ENCODE results near the gene SOS1. TPM values are rescaled to one million over a fixed set of nuclear protein-coding genes. Genes with fewer than 3 reads are reported as not detected.
A peak's percentile ranks its signal among the peaks of the same experiment; 100 is the strongest.
"Not testable (repeated sequence)": the region's sequence is repeated elsewhere in the genome, so short reads cannot be mapped to it uniquely, and the experiment has no call there.

SOS1 gene
- polyA plus RNA-seq (2013, experiment 1 of 2; ENCODE audit: insufficient read length) = 20.9 TPM
- polyA plus RNA-seq (2013, experiment 2 of 2; ENCODE audit: insufficient read length) = 23.1 TPM

- peak; percentile 94 for DNase-seq
Observed at GRCh38 chr2:39120771-39121522, at the start of gene SOS1. Gene SOS1, minus strand, starts transcription at chr2:39121051. Its CDS starts 629 bp downstream, at chr2:39120422.

- DNase-seq = no peak
Observed at GRCh38 chr2:39164089-39164488, 43.2 kb upstream of the SOS1 start.

- no peak for DNase-seq
Observed at GRCh38 chr2:39160982-39161381, 40.1 kb upstream of the SOS1 start.

- DNase-seq = no peak
Observed at GRCh38 chr2:39159283-39159682, 38.4 kb upstream of the SOS1 start.

GRCh38 chr2:39158351-39158750, 37.5 kb upstream of the SOS1 start:
- DNase-seq = peak; percentile 8

GRCh38 chr2:39156846-39157245, 36.0 kb upstream of the SOS1 start:
- no peak for DNase-seq

- DNase-seq = no peak
Observed at GRCh38 chr2:39156107-39156506, 35.3 kb upstream of the SOS1 start.

GRCh38 chr2:39155573-39155972, 34.7 kb upstream of the SOS1 start:
- DNase-seq = not testable (repeated sequence)

- DNase-seq = no peak
Observed at GRCh38 chr2:39154944-39155343, 34.1 kb upstream of the SOS1 start.

- no peak for DNase-seq
Observed at GRCh38 chr2:39153312-39153711, 32.5 kb upstream of the SOS1 start.

- no peak for DNase-seq
Observed at GRCh38 chr2:39152504-39152903, 31.7 kb upstream of the SOS1 start.

GRCh38 chr2:39150890-39151497, 30.1 kb upstream of the SOS1 start:
- DNase-seq = no peak

- DNase-seq = no peak
Observed at GRCh38 chr2:39150102-39150562, 29.3 kb upstream of the SOS1 start.

GRCh38 chr2:39146630-39147029, 25.8 kb upstream of the SOS1 start:
- DNase-seq = no peak

- no peak for DNase-seq
Observed at GRCh38 chr2:39145906-39146421, 25.1 kb upstream of the SOS1 start.

GRCh38 chr2:39144416-39144815, 23.6 kb upstream of the SOS1 start:
- no peak for DNase-seq

GRCh38 chr2:39142904-39143605, 22.2 kb upstream of the SOS1 start:
- DNase-seq = no peak

GRCh38 chr2:39141334-39142271, 20.8 kb upstream of the SOS1 start:
- DNase-seq = no peak

- not testable (repeated sequence) for DNase-seq
Observed at GRCh38 chr2:39140948-39141333, 20.1 kb upstream of the SOS1 start.

- DNase-seq = no peak
Observed at GRCh38 chr2:39140322-39140847, 19.5 kb upstream of the SOS1 start.

- no peak for DNase-seq
Observed at GRCh38 chr2:39139511-39140237, 18.8 kb upstream of the SOS1 start.
